Measurements from ENCODE around the gene CLIP1. TPM values are rescaled to one million over a fixed set of nuclear protein-coding genes. Genes with fewer than 3 reads are reported as not detected.

CLIP1 gene
- total RNA-seq, 4 donors from 2014 or later: 371 to 626 (median 552) TPM

- in situ Hi-C loops (cut with MboI; ENCODE audit: low sequenced_read_pairs in 4 of 4): no loop called here
- no peak overlapping the region for H3K4me3 ChIP-seq
- H3K36me3 ChIP-seq: peaks cover 0 to 91% of the 10 kb centered on the region in 2 donors
- no peak for DNase-seq
- intact Hi-C loops (cut with DNase I; ENCODE audit: low total_unique reads): no loop called here
- peak overlapping the region in 2 of 4 donors; percentile 1 to 22 for H3K27ac ChIP-seq
- H3K9me3 ChIP-seq: no peaks in the 10 kb centered on the region
- no peaks in the 10 kb centered on the region for H3K27me3 ChIP-seq
- no peak for ATAC-seq
- TF ChIP-seq POLR2A (IDR thresholded peaks at IDR 0.05): no peak
- TF ChIP-seq, protein P1, sequence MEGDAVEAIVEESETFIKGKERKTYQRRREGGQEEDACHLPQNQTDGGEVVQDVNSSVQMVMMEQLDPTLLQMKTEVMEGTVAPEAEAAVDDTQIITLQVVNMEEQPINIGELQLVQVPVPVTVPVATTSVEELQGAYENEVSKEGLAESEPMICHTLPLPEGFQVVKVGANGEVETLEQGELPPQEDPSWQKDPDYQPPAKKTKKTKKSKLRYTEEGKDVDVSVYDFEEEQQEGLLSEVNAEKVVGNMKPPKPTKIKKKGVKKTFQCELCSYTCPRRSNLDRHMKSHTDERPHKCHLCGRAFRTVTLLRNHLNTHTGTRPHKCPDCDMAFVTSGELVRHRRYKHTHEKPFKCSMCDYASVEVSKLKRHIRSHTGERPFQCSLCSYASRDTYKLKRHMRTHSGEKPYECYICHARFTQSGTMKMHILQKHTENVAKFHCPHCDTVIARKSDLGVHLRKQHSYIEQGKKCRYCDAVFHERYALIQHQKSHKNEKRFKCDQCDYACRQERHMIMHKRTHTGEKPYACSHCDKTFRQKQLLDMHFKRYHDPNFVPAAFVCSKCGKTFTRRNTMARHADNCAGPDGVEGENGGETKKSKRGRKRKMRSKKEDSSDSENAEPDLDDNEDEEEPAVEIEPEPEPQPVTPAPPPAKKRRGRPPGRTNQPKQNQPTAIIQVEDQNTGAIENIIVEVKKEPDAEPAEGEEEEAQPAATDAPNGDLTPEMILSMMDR (IDR thresholded peaks at IDR 0.05 in 4 of 5, conservative IDR thresholded peaks at IDR 0.05 in 1 of 5): no peak
- H3K4me1 ChIP-seq: no peaks in the 10 kb centered on the region
These were observed 110.8 kb downstream of the CLIP1 start for GRCh38 chr12:122311696-122312095.

GRCh38 chr12:122310626-122311333, 111.7 kb downstream of the CLIP1 start:
- DNase-seq (no peak), ATAC-seq (no peak)
- H3K27me3 ChIP-seq: no peaks in the 10 kb centered on the region
- no peaks in the 10 kb centered on the region for H3K9me3 ChIP-seq
- peaks cover 0 to 91% of the 10 kb centered on the region in 2 donors for H3K36me3 ChIP-seq
- H3K27ac ChIP-seq: peak overlapping the region; percentile 19 to 48 (median 26)
- intact Hi-C loops (cut with DNase I; ENCODE audit: low total_unique reads) (no loop called here), in situ Hi-C loops (cut with MboI; ENCODE audit: low sequenced_read_pairs in 4 of 4) (no loop called here)
- no peak overlapping the region for H3K4me3 ChIP-seq
- TF ChIP-seq, protein P1 (IDR thresholded peaks at IDR 0.05 in 4 of 5, conservative IDR thresholded peaks at IDR 0.05 in 1 of 5): no peak
- TF ChIP-seq POLR2A (IDR thresholded peaks at IDR 0.05): no peak
- no peaks in the 10 kb centered on the region for H3K4me1 ChIP-seq

GRCh38 chr12:122309564-122310121, 112.8 kb downstream of the CLIP1 start:
- ATAC-seq (no peak), DNase-seq (no peak)
- Histone ChIP-seq H3K27ac (no peak overlapping the region), H3K9me3 (no peaks in the 10 kb centered on the region), H3K4me3 (no peak overlapping the region), H3K27me3 (no peaks in the 10 kb centered on the region), H3K36me3 (peaks cover 0 to 91% of the 10 kb centered on the region in 2 donors), H3K4me1 (no peaks in the 10 kb centered on the region)
- intact Hi-C loops (cut with DNase I; ENCODE audit: low total_unique reads) (no loop called here), in situ Hi-C loops (cut with MboI; ENCODE audit: low sequenced_read_pairs in 4 of 4) (no loop called here)
- TF ChIP-seq POLR2A (IDR thresholded peaks at IDR 0.05): no peak
- TF ChIP-seq, protein P1 (IDR thresholded peaks at IDR 0.05 in 4 of 5, conservative IDR thresholded peaks at IDR 0.05 in 1 of 5): no peak

DNA sequence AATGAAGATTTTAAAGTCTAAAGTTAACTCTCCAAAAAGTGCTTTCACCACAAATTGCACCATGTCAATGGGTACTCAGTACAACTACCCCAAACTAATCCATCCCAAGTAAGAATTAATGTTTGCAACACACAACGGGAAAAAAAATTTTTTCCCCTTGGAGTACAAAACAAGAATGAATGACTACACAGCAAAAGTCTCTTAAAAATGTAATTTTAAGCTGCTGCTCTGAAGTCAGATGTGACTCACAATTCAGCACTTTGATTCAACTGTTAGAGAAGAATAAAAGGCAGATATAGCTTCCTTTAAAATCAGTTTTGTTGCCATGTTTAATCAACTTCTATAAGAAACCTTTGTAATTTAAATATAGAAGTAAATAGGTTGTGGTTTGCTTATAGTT, 113.7 kb downstream of the CLIP1 start:
- no peaks in the 10 kb centered on the region for H3K4me1 ChIP-seq
- no peak overlapping the region for H3K4me3 ChIP-seq
- intact Hi-C loops (cut with DNase I; ENCODE audit: low total_unique reads) (no loop called here), in situ Hi-C loops (cut with MboI; ENCODE audit: low sequenced_read_pairs in 4 of 4) (no loop called here)
- H3K36me3 ChIP-seq: peaks cover 0 to 93% of the 10 kb centered on the region in 2 donors
- ATAC-seq (no peak), DNase-seq (no peak)
- H3K9me3 ChIP-seq: no peaks in the 10 kb centered on the region
- TF ChIP-seq POLR2A (IDR thresholded peaks at IDR 0.05): no peak
- TF ChIP-seq, protein P1 (IDR thresholded peaks at IDR 0.05 in 4 of 5, conservative IDR thresholded peaks at IDR 0.05 in 1 of 5): no peak
- H3K27ac ChIP-seq: no peak overlapping the region
- H3K27me3 ChIP-seq: no peaks in the 10 kb centered on the region

Measured in gastrocnemius medialis (tissue), 4 donors.